GM19372 (cell line): ENCODE measurements around the gene LDHAL6B.

Source experiments
- ATAC-seq: cut with Tn5 transposase; IDR thresholded peaks from one replicate; pipeline ENCODE4 v1.9.1; 2021; ENCODE audit warnings: mild to moderate bottlenecking, low read depth, moderate library complexity; ENCODE audit not compliant: unreplicated experiment

LDHAL6B gene

GRCh38 chr15:59249816-59250215, 43.2 kb downstream of the LDHAL6B start:
- ATAC-seq: no peak

DNA sequence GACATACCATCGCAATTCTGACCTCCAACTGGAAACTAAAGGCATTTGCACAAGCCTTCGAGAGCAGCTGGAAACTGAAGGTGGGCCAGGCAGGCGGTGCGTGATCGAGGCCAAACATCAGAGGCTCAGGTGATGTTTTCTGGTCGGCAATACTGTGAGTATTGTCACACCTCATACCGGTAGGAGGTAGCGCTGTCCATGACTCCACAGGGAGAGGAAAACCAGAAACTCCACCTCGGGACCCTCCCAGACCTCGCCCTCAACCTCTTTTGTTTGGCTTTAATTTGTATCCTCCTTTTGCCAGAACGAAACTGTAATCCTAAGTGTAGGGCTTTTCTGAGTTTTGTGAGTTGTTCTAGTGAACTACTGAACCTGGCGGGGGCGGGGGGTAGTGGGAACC, 43.6 kb downstream of the LDHAL6B start:
- ATAC-seq: no peak

DNA sequence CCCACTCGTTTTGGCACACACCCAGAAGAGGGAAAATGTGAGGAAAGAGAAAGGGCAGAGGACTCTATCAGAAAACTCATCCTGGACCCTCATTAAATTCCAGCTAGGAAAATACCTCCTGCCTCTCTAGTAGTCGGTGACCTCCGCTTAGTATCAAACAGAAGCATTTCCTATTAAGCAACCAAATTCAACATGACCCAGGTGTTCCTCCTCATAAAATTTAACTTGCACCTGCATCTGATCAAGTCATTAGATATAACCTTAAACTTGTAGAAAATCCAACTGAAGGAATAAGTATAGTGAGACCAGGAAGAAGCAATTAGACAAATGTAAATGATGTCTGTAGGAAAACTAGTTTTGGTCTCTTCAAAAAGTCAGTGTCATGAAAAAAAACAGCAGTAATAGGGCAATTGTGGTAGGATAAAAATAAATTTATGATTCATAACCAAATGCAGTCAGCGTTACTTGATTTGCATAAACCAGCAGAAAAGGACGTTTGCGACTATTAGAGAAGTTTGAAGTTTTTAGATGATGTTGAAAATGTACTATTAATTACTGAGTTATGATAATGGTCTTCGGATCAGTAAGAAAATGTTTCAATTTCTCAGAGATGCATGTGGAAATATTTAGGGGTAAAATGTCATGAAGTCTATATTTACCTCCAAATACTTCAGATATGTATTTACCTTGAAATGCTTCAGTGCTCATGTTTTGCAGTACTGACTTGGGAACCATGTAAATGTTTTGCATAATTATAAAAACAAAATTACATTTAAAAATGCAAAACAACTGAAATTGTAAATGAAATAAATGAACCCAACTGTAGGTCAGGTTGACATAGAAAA, 44.6 kb downstream of the LDHAL6B start:
- peak; percentile 45 for ATAC-seq

GRCh38 chr15:59252137-59252536, 45.5 kb downstream of the LDHAL6B start:
- no peak for ATAC-seq

- no peak for ATAC-seq
These were observed 49.2 kb downstream of the LDHAL6B start for GRCh38 chr15:59255680-59256336.

- ATAC-seq: no peak
These were observed 49.8 kb downstream of the LDHAL6B start for GRCh38 chr15:59256482-59256881.

DNA sequence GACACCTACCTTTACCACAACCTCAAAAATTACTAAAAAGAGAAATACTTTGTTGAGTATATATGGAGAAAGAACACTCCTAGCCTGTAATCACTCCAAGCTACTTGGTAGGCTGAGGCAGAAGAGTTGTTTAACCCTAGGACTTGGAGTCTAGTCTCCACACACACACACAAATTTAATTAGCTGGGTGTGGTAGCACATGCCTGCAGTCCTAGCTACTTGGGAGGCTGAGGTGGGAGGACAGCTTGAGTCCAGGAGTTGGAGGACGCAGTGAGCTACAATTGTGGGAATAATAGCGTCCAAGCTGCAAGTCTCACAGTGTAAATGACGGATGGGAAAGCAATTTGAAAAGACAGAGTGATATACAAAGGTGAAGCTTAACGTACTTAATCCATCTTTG, 50.5 kb downstream of the LDHAL6B start:
- ATAC-seq: no peak
